WERI-Rb-1 (cell line): ENCODE data around the gene ABI2.
A peak's percentile ranks its signal among the peaks of the same experiment; 100 is the strongest.

Experiments
- DNase-seq: peaks from one replicate; pipeline ENCODE4 v3.0.0-alpha.2; 2020
- H3K27ac ChIP-seq: fragments of 250-450 bp; sonication (Bioruptor Pico); 2 replicates; pipeline ENCODE4 v1.5.1; 2020; ENCODE audit warnings: mild to moderate bottlenecking, moderate library complexity
- H3K27me3 ChIP-seq: fragments of 250-450 bp; sonication (Bioruptor Pico); 2 replicates; pipeline ENCODE4 v1.5.1; 2021; ENCODE audit warnings: mild to moderate bottlenecking, low read depth, moderate library complexity; ENCODE audit not compliant: insufficient read depth, severe bottlenecking
- H3K36me3 ChIP-seq: fragments of 250-450 bp; sonication (Bioruptor Pico); 2 replicates; pipeline ENCODE4 v1.5.1; 2020; ENCODE audit warnings: mild to moderate bottlenecking, moderate library complexity
- H3K4me3 ChIP-seq: 2 replicates; pipeline ENCODE4 v1.5.1; 2011; ENCODE audit warnings: low read depth, mild to moderate bottlenecking, control low read depth, low read length
- H3K9me3 ChIP-seq: fragments of 250-450 bp; sonication (Bioruptor Pico); 2 replicates; pipeline ENCODE4 v1.5.1; 2021; ENCODE audit warnings: mild to moderate bottlenecking, moderate library complexity; ENCODE audit not compliant: severe bottlenecking
- CTCF ChIP-seq: IDR thresholded peaks from 2 replicates; pipeline ENCODE4 v1.5.1; 2011; ENCODE audit warnings: low read depth, mild to moderate bottlenecking, control low read depth, inconsistent platforms, low read length

The ABI2 gene

GRCh38 chr2:203327901-203328759 lies at the start of gene ABI2:
ABI2 (plus strand) TSS chr2:203328394; CDS start chr2:203328515, 121 bp downstream.
- Histone ChIP-seq H3K36me3 (peaks cover 10% of the 10 kb centered on the region), H3K9me3 (no peaks in the 10 kb centered on the region), H3K27me3 (no peaks in the 10 kb centered on the region), H3K27ac (peak within 1 kb of the TSS; percentile 97), H3K4me3 (peak within 1 kb of the TSS; percentile 98)
- peak; percentile 95 for DNase-seq
- no peak for TF ChIP-seq CTCF

GRCh38 chr2:203279288-203279687 lies 48.9 kb upstream of the ABI2 start:
- Histone ChIP-seq H3K4me3 (no peak overlapping the region), H3K27ac (no peak overlapping the region), H3K27me3 (no peaks in the 10 kb centered on the region), H3K9me3 (no peaks in the 10 kb centered on the region), H3K36me3 (peaks cover 32% of the 10 kb centered on the region)
- DNase-seq = no peak
- no peak for TF ChIP-seq CTCF

- DNase-seq = no peak
- no peak for TF ChIP-seq CTCF
- no peaks in the 10 kb centered on the region for H3K9me3 ChIP-seq
- H3K27ac ChIP-seq = no peak overlapping the region
- H3K4me3 ChIP-seq = no peak overlapping the region
- H3K36me3 ChIP-seq = peaks cover 40% of the 10 kb centered on the region
- no peaks in the 10 kb centered on the region for H3K27me3 ChIP-seq
Observed at GRCh38 chr2:203280428-203281064, 47.6 kb upstream of the ABI2 start.

- Histone ChIP-seq H3K27ac (no peak overlapping the region), H3K9me3 (no peaks in the 10 kb centered on the region), H3K4me3 (no peak overlapping the region), H3K36me3 (peaks cover 45% of the 10 kb centered on the region), H3K27me3 (no peaks in the 10 kb centered on the region)
- TF ChIP-seq CTCF = no peak
- no peak for DNase-seq
Observed at GRCh38 chr2:203282101-203282500, 46.1 kb upstream of the ABI2 start.

- TF ChIP-seq CTCF = no peak
- no peak overlapping the region for H3K4me3 ChIP-seq
- no peaks in the 10 kb centered on the region for H3K27me3 ChIP-seq
- no peaks in the 10 kb centered on the region for H3K9me3 ChIP-seq
- no peak overlapping the region for H3K27ac ChIP-seq
- peaks cover 23% of the 10 kb centered on the region for H3K36me3 ChIP-seq
- DNase-seq = no peak
Observed at GRCh38 chr2:203286532-203286931, 41.7 kb upstream of the ABI2 start.
